GM20431 (cell line): ENCODE data around the gene HIRA.

Experiments
- in situ Hi-C: fragments of 300-500 bp; cut with MseI, MboI; formaldehyde crosslinking; loops from one replicate; pipeline ENCODE4 v1.15.0; 2020; ENCODE audit warnings: low sequenced_read_pairs; ENCODE audit not compliant: unreplicated experiment

Gene HIRA

DNA sequence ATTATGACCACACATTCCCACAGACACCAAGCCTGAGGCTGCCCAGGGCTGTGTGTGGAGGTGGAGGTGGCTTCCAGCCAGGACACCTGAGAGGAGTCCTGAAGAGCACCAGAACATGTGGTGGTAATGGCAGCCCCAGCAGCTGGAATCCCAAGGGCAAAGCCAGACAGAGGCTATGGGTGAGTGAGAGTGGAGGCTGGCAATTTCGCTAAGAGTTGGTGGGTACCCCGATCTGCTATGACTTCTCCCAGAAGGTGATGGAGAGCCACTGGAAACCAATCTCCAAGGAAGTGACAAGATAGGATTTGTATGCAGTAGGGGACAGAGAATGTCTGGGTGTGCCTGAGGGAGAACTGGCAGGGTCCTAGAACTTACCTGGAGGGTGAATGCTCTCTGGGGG lies 70.7 kb downstream of the HIRA start:
- in situ Hi-C loops = no loop called here

DNA sequence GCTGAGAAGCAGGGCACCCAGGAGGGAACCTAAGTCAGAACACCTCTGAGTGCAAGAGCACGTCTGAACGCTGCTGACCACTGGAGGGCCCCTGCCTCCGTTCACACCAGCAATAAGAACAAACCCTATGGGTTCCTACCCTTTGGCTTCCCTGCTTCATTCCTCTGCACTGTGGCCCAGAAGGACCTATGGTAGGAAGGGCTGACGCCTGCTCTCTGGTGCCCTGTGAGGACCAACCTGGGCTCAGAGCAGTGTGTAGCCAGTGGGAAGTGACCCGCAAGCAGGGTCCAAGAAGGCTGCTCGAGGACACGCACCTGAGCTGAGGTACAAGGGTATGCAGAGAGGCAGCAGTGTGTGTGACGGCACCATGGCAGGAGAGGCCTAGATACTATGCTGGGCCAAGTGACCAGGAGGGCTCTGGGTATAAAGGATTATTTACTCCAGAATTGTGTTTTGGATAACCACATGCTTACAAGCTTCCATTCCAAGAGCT lies 71.2 kb downstream of the HIRA start:
- in situ Hi-C loops = no loop called here

DNA sequence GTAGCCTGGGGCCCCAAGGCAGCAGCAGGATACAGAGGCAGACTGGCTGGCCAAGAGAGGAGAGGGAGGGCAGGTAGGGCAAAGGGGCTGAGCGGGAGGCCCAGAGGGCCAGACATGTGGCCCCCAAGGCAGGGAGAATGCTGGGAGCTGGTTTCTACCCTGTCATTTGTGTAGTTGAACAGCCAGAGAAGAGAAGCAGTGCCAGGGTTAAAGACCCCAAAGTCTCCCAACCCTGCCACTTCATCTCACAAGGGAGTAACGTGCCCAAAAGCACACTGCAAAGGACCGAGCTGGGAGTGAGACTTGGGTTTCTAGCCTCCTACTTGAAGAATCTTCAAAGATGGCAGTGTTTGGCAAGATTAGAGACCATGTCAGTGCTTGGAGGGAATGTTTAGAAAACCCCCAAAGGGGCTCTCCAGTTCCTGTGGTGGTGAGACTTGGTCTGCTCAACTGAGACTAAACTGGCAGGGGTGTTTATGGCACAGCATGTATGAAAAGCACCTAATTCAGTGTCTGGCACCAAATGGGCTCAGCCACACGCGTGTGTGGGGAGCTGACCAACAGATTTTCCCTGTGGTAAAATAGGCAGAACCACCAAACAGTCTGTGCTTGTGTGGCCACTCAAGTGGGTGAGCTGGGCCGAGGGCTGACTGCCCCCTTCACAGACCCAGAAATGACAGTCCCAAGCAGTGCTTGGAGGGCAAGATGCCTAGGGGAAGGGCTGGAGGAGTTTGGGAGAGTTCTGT lies 71.8 kb downstream of the HIRA start:
- in situ Hi-C loops = no loop called here

DNA sequence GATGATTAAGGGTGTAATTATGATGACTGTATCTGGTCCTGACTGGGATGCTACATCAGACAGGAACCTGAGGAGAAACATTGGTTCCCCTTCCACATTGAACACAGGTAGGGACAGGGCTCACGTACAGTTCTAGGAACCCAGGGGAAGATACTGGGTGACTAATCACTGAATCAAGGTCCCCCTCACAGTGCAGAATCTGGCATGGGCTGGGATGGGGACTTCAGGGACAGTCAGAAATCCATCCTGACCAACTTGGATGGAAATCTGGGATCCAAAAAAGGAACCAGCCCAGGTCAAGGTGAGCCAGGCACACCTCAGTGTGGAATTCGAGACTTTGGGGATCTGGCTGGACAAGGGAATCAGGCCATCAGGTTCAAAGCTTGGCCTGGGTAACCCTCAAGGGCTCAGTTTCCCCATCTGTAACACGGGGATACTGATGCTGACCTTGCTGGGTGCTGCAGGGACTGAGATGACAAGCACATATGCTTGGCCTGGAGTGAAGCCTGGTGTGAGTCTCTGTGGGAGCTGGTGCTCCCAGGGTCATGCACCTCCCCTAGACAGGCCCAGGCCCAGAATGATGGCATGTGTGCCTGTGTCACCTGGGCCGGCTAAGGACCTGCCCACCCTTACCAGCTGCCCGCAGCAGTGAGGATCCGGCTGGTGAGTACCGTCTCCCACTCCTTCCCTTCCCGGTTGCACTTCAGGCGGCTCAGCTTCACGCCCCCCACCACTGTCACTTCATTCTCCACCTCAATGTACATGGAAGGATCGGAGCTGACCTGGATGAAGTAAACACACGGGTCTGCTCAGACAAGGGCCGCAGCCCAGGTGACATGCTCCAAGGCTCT lies 72.6 kb downstream of the HIRA start:
- in situ Hi-C loops = no loop called here

DNA sequence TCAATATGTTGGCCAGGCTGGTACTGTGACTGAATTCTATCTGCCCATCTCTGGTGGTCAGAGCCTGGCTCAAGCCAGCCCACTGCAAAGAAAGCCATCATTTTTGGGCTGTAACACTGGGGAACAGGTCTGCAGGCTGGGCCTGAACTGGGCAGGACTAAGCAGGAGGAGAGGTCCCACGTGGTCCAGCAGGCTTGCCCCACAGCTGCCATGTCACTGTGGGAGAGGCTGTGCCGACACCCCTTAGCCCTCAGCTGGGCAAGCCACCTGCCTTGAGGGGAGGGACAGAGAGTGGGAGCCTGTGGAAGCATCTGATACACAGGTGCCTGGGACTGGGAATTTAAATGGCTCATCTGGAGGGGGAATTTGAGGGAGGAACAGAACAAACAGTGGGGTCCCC lies 73.3 kb downstream of the HIRA start:
- in situ Hi-C loops = no loop called here

DNA sequence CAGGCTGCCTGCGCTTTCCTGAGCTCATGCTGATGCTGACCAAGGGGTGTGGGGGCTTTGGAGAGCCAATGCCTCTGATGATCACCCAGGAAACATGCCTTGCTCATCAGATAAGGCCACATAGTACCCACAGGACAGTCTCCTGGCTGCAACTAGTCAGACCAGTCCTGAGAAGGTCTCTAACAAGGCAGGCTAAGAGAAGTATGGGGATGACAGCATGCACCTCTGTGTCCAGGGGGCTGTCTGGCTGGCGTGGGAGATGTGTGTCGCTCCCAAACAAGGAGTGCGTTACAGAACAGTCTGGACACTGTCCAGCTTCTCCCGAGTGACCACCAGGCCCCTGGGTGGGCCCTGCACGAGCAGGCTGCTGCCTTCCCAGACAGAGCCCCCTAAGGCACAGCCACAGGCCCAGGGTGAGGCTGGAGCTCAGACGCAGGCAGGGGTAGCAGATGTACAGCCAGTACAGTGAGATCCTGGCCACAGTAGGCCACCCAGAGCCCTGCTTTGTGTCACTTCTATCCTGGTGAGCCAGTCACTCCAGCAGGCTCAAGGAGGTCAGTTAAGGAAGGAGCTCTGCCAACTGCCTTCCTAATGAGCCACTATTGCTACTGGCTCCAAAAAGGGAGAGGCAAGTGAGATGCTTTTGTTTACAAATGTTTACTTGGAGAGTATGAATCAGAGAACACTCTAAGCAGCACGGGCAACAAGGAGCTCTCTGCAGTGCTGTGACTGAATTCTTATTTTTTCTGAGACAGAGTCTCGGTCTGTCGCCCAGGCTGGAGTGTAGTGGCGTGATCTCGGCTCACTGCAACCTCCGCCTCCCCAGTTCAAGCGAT lies 74.0 kb downstream of the HIRA start:
- in situ Hi-C loops = no loop called here

DNA sequence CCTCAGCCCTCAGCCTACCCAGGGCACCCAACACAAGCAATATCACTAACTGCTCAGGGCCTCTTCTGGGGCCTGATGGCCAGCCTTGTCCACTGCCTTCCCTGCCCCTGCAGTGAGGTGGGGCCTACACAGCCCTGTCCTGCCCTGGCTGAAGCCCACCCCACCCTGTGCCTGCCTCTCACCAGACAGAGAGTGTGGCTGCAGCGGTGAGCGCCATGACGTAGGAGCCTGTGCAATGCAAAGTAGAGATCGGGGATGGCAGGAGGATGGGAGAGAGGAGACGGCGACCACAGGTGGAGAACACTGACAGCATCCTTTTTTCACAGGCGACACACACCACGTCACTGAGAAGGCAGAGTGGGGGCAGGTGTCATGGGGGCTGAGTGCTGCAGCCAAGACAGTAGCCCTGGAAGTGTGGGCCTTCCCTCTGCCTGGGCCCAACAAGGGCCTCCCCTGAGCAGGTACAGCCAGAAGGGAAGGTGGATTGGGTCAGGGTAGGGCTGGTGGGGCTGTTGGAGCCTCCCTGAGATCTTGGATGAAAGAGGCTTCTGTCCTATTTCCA lies 74.7 kb downstream of the HIRA start:
- in situ Hi-C loops = no loop called here

DNA sequence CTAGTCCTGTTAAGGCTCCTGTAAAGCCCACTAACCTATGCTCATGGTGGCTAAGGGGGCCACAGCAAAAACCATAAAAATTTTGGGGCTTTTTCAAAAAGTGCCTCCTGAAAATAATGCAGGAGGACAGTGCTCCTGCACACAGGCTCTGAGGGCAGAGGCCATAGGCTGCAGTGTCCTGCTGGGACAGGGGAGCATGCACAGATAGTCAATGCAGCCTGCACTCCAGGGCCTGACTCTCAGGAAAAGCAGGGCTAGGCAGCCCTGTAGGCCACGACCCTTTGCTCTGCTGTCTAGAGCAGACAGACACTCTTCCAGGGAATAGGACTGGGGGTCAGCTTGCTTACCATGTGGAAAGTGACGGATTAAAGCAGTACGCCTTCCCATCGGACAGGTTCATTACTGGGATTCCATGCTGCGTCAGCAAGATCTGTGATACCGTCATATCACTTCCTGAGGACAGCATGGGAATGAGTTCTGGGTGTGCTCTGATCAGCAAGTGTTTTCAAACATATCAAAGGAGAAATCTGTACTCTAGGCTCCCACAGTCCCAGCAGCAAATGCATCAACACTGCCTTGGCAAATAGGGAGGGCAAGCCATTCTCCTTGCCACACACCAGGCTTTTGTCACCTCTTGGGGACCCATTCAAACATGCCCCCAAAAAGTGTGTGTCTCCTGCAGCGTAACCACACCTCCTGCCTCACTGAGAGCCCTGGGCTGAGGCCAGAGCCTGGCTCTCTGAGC lies 75.9 kb downstream of the HIRA start:
- in situ Hi-C loops = no loop called here

DNA sequence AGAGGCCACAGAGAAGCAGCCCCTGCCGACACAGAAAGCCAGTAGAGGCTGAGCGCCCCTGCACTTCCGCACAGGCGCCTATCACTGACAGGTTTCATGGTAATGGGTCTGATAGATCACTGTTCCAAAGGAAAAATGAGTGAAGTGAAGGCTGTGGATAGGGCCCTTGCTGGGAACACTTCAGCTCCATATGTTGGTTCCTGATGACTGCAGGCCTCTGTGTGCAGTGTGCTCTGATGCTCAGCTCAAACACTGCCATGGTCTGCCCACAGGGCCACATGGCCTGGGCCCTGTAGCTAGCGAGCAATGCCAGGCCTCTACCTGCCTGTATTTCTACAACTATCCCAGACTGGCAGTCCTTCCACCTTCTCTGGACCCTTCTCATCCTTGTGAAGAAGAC lies 77.3 kb downstream of the HIRA start:
- in situ Hi-C loops = no loop called here

DNA sequence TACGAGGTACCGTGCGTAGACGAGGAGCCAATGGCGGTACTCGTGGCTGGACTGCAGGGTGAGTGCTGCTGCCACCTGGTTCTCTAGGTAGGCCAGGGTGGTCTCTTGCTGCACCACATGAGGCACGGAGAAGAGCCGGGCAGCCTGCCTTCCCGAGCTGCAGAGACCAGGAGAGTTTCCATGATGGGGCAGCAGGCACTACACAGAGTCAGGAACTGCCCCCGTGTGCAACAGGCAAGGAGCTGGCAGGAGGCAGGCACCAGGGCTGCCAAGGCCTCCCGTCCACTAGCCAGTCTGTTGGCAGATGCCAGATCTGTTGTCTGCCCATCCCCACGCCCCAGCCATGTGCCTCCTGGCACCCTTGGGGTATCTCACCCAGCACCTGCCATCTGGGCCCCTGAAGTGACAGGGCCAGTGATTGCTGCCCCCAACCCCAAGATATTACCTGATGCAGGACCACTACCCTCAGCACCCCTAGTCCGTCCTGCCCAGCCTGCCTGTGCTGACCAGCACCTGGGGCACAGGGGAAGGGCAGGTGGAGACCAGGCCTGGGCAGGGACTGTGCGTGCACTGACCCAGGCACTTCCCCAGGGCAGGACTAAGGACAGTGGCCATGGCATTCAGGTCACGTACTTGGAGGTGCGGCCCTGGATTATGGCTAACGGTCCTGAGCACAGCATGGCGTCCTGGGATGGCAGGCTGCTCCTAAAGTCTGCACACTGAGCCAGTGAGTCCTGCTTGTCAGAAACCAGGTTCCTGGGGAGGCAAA lies 78.0 kb downstream of the HIRA start:
- in situ Hi-C loops = no loop called here

DNA sequence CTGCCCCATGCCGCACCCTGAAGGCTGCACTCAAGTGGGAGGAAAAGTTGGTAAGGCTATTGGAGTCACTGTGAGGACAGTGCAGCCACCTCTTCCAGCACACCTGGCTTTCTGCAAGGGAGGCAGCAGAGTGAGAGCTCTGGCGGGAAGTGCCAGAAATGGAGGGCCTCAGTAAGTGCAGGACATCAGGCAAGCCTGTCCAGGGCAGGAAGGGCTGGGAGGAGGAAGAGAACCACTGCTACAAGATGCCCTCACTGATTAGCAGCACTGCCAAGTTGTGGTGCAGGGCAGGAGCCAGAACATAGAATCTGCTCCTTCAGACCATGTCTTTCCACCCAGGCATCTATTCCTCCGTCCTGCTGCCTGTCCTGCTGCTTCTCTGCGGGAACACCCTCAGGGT lies 78.8 kb downstream of the HIRA start:
- in situ Hi-C loops = no loop called here

DNA sequence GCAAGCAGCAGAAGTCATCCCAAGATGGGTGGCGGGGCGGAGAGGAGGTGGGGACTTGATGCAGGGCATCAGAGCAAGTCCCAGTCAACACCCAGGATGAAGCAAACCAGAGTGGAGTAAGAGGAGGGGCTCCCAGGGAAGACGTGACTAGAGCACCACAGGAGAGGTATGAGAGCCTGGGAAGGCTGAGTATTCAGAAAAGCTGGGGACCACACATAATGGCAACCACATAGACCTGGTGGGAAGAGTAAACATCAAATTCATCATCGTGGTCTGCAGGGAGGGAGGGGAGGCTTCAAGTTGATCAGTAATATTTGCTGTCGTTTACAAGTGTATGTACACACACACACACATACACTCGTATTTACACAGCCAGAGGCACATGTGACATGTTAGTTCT lies 79.3 kb downstream of the HIRA start:
- in situ Hi-C loops = no loop called here

DNA sequence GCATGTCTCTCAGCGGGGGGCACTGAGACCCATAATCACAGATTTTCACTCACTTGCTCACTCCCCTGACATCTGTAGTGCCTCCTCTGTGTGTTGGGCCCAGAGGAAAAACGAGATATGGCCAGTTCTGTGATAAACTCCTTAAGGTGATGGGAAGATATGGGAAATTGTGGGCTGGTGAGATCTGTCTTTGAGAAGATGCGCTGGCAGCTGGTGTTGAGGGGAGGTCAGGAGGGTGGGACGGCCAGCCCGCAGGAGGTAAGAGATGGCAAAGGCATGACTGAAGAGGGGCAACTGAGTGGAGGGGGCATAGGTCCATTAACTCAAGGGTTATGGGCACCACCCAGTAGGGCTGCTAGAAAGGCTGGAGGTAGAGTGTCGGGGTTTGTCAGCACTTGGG lies 79.9 kb downstream of the HIRA start:
- in situ Hi-C loops = no loop called here

DNA sequence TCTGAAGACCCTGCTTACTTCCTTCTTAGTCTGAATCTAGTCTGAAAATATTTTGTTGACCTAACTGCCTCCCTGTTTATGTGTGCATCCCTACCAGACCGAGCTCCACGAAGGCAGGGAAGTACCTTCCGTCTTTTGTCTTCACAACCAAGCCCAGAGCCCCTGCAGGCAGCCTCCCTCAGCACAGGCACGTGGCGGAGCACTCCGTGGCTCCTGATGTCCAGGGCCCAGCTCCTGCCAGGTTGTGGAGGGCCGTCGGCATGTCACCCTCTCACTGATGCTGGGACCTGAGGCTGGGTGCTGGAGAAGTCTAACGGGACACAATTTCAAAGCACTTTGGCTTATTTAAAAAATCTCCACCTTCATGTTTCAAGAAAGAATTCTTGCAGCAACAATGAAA lies 80.6 kb downstream of the HIRA start:
- in situ Hi-C loops = no loop called here

DNA sequence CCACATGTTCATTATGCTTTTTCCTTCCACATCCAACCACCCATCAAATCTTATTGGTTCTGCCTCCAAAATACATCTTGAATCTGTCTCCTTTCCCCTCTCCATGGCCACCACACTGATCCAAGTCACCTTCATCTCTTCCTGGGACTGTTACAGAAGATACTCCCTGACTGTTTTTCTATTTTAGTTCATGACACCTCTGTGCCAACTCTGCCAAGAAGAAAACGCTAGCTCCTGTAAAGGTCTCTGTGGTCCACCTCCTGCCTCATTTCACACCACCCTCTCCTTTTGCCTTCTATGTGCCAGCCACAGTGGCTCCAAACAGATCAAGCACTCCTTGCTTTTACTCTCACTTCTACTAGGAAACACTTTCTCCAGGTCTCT lies 81.1 kb downstream of the HIRA start:
- in situ Hi-C loops = no loop called here

DNA sequence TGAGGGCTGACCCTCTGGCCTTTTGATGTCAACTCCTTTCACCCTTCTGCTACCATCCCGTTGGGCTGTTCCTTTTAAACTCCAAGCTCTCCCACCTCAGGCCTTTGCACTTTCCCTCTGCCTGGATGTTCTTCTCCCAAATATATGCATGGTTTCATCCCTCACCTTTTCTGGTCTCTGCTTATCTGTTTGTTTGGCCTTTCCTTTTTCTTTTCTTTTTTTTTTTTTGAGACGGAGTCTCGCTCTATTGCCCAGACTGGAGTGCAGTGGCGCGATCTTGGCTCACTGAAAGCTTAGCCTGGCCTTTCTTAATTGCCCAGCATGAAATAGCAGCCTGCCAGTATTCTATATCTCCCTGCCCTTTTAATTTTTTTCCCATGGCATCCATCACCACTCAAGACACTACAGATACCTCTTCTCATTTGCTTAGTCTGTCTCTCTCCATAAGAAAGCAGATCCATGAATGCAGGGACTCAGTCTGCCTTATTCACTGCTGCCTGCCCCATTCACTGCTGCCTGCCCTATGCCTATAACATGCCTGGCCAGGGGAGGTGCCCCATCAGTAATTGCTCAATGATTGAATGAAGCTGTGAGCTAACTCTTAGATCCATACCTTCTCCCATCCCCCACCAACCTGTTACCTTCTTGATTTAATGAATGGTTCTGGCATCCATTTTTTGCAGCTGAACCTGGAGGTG lies 81.6 kb downstream of the HIRA start:
- in situ Hi-C loops = no loop called here

DNA sequence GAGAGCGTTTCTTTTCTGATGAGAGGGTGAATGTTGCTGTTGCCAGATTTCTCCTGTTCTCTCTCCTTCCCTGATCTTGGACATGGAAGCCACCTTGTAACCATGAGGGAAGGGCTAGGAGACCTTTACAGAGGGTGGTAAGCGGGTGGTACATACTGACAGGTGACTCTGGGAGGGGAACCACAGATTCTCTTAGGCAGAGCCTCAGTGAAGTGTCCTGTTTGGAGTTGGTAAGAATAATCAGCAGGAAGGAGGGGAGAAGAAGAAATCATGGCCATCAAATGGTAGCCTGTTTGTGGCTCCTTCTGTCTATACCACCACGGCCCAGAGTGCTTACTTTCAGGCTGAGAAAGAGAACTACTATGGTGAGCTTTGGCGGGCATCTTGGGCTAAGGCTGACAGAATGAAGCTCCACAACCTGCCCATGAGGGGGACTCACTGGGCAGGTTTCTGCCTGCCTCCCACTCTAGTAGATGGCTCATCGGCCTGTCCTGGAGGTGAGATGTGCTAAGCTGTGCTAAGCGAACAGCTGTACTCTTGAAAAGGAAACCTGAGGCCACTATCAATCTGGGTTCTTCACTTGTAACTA lies 84.8 kb downstream of the HIRA start:
- in situ Hi-C loops = no loop called here

DNA sequence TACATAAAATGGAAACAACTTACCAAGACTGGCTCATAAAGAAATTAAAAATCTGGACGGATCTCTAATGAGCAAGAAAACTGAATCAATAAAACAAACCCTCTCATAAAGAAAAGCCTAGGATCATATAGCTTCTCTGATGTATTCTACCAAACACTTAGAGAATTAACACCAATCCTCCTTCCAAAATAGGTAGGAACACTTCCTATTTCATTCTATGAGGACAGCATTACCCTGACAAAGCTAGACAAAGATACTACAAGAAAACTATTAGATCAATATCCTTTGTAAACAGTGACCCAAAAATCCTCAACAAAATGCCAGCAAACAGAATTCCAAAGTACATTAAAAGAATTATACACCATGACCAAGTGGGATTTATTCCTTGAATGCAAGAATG lies 87.1 kb downstream of the HIRA start:
- in situ Hi-C loops = no loop called here
